Retina (tissue), 1 donor: Measurements from ENCODE around the gene HK3.

Experiments
- DNase-seq: peaks from one replicate; pipeline ENCODE4 v3.0.0-alpha.2; 2016

Gene HK3

DNA sequence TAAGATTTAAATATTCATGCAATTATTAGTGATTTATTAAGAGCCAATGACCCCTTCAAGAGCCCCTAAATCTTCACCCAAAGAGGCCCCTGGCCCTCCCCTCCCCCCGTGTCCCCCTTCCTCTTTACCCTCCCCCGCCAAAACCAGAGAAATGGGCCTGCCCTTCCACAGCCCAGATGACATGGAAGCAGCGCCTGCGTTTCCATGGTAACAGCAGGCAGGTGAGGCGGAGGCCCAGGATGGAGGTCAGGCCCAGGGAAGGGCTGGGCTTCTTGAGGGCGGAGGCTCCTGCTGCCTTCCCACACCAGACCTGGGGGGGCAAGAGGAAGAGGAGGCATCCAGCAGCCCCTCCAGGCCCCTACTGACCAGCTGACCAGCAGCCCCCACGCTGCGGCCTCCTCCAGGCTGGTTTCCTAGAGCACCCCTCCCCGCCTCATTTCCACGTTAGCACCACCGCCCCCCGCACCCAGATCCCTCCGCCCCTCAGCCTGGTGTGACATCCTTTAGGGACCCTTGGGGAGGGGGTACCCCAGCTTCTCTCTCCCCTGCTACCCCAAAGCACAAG is 51.3 kb downstream of the HK3 start:
- DNase-seq = no peak

DNA sequence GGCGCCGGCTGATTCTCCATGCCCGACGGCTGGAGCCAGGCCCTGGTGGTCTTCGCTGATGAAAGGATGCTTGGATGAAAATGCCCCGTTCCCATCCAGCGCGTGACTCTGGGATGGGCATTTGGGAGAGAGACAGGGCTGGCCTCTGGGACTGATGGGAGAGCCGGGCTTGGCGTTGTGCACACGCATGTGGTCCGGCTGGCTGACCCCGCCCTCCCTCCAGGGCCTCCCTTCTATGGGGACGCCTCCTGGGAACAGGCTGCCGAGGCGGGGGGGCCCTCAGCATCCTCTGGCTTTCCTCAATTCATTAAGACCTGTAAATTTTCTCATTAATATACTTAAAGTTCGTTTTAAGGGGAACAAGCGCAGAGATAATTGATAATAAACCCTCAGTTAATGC is 52.0 kb downstream of the HK3 start:
- DNase-seq = no peak

DNA sequence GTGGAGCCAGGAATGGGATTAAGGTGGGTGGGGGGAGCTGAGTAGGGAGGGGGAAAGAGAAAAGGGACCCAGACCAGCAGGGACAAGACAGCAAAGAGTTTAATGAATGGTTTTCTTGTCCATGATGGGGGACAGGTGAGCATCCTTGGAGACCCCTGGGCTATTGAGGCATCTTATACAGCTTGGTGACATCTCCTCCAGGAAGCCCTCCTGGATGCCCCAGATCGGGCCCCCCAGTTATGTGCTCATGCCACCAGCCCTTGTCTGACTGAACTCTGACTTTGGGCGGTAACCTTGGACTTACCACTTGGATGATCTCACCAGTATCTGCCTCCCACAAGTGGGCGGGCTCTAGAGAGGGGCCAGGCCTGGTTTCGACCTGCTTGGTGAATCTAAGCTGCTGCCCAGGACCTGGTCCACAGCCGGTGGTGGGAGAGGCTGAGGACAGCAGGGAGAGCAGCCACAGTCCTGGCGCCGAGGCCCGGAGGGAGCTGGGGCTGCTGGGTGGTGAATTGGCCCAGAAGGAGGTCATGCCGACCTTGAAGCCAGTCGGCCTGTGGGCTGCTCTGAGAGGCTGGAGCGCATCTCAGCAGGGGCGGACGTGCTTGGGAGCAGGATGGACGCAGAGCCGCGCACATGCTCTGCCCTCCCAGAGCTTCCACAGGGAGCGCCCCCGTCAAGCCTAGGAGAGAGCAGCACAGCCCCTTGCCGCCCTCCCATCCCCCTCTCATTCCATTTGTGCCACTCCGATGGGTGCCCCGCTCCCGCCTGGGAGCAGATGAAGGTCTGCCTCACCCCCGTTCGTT is 52.6 kb downstream of the HK3 start:
- peak; percentile 71 for DNase-seq

DNA sequence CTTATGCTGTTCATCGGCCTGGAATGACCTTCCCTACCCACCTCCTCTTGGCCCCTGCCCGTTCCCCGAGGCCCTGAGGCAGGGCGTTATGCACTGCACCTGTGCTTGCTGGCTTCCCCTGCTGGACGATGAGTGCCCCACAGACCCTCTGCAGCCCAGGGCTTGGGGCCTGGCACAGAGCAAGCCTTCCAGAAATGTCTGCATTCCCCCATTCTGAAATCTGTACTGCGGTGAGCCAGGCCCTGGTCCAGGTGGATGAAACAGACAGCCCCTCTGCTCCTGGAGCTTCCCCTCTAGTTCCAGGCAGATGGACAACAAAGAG is 53.8 kb downstream of the HK3 start:
- no peak for DNase-seq

DNA sequence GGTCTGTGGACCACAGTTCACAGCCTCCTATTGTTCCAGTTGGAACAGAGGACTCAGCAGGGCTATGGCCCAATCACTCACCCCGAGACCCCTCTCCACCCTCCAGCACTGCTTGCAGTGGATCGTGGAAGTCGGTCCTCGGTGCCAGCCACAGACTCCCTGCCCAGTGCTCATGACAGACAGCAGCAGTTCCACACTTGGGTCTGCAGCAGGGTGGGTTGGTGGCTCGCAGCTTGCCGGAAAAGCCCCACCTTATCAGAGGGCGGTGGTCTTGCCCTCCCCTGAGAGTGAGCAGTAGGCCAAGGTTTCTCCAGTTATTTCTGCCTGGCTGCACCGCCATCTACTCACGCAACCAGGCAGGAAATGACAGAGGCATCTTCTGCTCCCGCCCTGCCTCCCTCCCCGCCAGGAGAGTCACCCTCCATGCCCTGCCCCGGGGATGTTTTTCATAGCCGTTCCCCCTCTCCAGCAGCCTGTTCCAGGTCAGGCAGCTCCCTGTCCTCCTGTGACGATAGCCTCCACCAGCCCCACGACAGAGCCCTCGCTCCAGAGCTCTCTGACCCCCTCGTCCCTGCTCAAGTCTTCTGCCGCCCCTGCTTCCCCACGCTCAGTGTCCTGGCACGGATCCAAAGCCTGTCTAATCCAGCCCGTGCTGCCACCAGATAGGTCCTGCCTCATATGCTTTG is 54.3 kb downstream of the HK3 start:
- peak; percentile 86 for DNase-seq

DNA sequence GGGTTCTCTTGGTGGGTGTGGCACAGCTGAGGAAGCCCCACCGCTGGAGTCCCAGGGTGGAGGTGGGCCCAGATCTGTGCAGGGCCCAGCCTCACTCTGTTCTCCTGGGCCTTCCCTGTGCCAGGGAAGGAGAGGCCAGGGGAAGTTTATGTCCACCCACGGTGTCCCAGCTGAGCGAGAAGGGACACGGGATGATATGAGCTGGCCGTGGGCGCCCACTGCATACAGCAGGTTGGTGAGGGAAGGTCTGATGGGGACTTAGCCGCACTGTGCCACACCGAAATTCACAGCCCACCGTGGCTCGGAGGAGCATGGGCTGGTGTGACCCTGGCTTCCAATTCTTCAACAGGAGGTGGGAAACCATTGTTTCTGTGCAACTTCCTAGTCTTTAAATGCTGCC is 54.9 kb downstream of the HK3 start:
- no peak for DNase-seq

DNA sequence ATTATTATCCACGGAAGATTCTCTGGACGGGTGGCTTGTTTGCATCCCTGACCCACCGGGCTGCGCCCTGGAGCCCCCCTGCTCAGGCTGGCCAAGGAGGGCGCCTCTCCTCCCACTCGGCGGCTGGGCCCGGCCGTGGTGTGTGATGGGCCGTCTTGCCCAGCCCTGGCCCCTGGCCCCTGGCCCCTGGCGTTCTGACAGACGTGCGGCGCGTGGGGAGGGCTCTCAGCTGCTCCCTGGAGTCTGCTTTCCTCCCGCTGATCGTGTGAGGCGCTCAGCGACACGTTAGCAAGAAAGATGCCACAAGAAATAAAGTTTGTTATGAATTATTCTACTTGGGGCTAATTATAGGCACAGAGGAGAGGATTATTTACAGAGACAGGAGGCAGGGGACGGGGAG is 55.5 kb downstream of the HK3 start:
- no peak for DNase-seq

DNA sequence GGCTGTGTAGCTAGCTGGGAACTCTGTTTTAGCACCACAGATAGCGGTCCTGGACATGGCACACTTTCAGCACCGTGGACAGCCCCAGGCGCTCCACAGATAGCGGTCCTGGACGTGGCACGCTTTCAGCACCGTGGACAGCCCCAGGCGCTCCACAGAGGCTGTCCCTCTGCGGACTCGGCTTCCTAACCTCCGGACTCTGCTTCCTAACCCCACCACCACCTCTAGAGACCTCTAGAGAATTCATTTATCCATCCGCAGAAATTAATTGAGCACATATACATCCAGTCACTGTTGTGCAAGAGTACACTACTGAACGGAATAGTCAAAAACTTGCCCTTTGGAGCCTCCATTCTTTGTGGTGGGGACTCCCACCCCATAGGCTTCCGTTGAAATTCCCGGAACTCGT is 61.4 kb downstream of the HK3 start:
- peak; percentile 83 for DNase-seq

DNA sequence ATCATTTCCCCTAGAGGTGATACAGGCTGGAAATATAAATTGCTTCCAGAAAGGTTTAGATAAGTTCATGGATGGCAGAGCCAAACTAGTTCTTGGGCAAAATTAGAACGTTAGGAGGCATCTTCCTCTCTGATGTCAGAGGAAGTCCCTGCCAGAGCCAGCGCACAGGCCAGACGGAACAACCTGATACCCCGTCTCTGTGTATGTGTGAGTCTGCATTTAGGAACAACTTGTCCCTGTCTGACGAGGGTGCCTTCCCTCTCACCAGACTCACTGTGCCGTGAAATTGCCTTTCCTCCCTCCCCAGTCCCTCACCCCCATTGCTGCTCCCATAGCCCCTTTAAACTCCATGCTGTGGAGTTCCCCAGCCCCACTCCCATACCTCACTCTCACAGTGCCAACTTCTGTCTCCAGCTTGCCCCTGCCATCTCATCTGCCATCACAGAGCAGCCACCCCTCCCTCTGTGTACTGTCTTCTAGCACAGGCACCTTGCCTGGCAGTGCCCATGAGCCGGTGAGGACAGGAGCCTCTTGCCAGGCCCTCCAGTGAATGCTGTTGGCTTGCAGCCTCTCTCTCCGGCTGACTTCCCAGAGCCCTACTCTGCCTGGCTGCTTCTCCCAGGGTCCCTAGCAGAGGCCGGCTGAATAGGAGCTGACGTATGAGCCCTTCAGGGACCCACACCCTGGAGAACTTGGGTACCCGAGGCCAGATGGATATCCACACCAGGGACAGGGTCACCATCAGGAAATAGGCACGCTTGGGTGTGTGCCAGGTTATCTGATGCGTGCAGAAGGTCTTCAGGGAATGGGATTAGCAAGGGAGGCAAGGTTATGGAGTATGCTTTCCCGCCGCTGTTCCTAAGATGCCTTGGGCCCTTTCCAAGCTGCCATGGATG is 62.1 kb downstream of the HK3 start:
- no peak for DNase-seq

DNA sequence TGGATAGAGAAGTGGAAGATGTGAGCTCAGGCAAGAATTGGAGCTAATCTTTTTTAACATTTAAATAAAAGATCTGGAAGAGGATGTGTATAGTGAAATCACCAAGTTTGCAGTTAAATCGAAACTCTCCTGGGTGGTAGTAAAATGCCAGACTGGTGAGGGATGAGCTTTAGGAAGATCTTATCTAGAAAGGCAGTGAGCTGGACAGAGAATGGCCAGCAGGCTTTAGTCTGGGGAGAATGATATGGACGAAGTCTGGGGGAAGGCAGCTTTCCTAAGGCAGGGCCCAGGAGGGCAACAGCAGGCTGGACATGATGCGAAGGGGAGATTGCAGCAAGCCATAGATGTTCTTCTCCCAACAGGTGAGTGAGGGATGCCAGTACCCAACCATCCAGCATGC is 63.2 kb downstream of the HK3 start:
- DNase-seq = no peak

DNA sequence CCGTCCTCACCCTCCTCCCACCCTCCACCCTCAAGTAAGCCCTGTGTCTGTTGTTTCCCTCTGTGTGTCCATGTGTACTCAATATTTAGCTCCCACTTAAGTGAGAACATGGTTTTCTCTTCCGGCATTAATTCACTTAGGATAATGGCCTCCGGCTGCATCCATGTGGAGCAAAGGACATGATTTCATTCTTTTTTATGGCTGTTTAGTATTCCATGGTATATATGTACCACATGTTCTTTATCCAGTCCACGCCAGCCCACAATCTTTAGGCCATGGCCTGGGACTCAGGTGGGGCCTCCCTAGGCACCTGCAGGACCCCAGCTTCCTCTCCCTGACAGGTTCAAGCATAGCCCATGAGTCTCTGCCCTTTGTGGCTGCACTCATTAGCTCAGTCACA is 65.9 kb downstream of the HK3 start:
- no peak for DNase-seq

DNA sequence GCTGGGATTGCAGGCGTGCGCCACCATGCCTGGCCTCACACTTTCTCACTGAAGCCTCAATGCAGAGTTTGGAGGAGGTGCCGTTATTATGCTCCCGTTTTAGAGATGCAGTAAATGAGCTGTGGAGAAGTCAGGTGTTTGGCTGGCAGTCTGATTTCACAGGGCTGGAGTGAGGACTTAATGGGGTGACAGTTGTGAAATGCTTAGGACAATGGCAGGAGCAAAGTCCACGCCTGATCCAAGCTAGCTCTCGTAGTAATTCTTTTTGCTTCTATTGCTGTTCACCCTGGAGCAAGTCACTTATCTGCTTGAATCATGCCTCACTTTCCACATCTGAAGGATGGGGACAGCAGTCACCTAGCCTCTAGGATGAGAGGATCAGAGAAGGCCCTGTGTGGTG is 67.0 kb downstream of the HK3 start:
- no peak for DNase-seq

DNA sequence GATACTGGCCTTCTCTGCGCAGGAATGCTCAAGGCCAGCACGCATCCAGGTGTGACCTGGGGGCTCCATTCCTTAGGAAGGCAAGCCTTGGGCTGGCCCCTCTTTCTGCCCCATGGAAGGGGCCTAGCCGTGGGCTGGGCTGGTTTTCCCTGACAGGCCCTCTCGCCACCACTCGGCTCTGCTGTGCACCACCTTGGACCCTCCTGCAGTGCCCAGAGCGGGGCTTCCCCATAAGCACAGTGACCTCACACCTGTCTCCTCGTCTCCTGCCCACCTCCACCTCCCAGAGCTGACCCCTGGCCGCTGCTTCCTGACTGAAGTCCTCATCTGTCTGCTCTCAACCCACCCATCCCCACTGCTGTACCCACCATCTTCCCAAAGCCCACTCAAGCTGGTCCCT is 67.7 kb downstream of the HK3 start:
- no peak for DNase-seq

DNA sequence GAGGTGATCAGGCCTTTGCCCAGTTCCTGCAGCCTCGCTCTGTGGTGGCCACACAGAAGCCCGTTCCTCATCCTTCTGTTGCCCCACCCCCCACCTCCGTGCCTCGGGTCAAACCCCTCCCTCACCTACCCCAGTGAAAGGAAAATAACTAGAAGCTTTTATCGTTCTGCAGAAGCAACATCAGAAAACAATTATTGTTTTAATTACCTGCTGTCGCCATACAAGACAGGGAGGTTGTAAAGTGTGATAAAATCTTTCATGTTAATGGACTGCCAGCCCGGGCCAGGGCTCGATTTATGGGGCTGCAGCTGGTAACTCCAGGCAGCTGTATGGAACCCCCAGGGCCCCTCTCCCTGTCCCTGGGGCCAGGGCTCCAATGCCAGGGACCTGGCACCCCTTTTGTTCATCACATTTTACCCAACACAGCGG is 68.1 kb downstream of the HK3 start:
- DNase-seq = no peak
